ENCODE results near the gene CBFB. TPM values are rescaled to one million over a fixed set of nuclear protein-coding genes. Genes with fewer than 3 reads are reported as not detected.

The CBFB gene
- polyA plus RNA-seq, 1 donor from 2014 or later = 32.6 TPM

- no peaks in the 10 kb centered on the region for H3K9me2 ChIP-seq (ENCODE audit: insufficient read depth, low read length)
- no peaks in the 10 kb centered on the region for H3F3A ChIP-seq (ENCODE audit: insufficient read depth, low read length, poor library complexity, severe bottlenecking)
- no peaks in the 10 kb centered on the region for H4K20me1 ChIP-seq (ENCODE audit: insufficient read depth)
- H3K9ac ChIP-seq (ENCODE audit: low read length) = no peak overlapping the region
- H3K9me3 ChIP-seq (ENCODE audit: low read length) = no peaks in the 10 kb centered on the region
- H3K36me3 ChIP-seq (ENCODE audit: insufficient read depth, low read length) = no peaks in the 10 kb centered on the region
- no peaks in the 10 kb centered on the region for H3K27me3 ChIP-seq (ENCODE audit: insufficient read depth, low read depth, low read length)
- H3K27ac ChIP-seq (ENCODE audit: low read length) = no peak overlapping the region
- H2AFZ ChIP-seq (ENCODE audit: low read depth, low read length) = no peak overlapping the region
- no peak overlapping the region for H3K4me3 ChIP-seq (ENCODE audit: low read length)
- no peak for TF ChIP-seq REST (IDR thresholded peaks at IDR 0.05; ENCODE audit: borderline replicate concordance)
- TF ChIP-seq POLR2AphosphoS5 (IDR thresholded peaks at IDR 0.05) = no peak
- no peak for TF ChIP-seq MXI1 (conservative IDR thresholded peaks at IDR 0.05; ENCODE audit: poor library complexity, severe bottlenecking)
- TF ChIP-seq CTCF (IDR thresholded peaks at IDR 0.05; ENCODE audit: poor library complexity, severe bottlenecking) = no peak
- TF ChIP-seq EP300 (conservative IDR thresholded peaks at IDR 0.05; ENCODE audit: poor library complexity, severe bottlenecking) = no peak
- TF ChIP-seq EZH2 (IDR thresholded peaks at IDR 0.05; ENCODE audit: borderline replicate concordance, insufficient read depth, low read length, poor library complexity, severe bottlenecking) = no peak
- TF ChIP-seq TAF1 (IDR thresholded peaks at IDR 0.05; ENCODE audit: low read depth) = no peak
- TF ChIP-seq SMC3 (conservative IDR thresholded peaks at IDR 0.05; ENCODE audit: poor library complexity) = no peak
- TF ChIP-seq RAD21 (conservative IDR thresholded peaks at IDR 0.05) = no peak
- peaks cover 24% of the 10 kb centered on the region for H3K79me2 ChIP-seq (replicated peaks; ENCODE audit: insufficient read depth, low read length)
- no peak overlapping the region for H3K4me2 ChIP-seq (ENCODE audit: low read length)
Observed at GRCh38 chr16:67036323-67036741, 7.4 kb downstream of the CBFB start.

- H3K4me2 ChIP-seq (ENCODE audit: low read length) = no peak overlapping the region
- no peaks in the 10 kb centered on the region for H3K36me3 ChIP-seq (ENCODE audit: insufficient read depth, low read length)
- H3K9me3 ChIP-seq (ENCODE audit: low read length) = no peaks in the 10 kb centered on the region
- H3K79me2 ChIP-seq (replicated peaks; ENCODE audit: insufficient read depth, low read length) = peaks cover 16% of the 10 kb centered on the region
- H3K9me2 ChIP-seq (ENCODE audit: insufficient read depth, low read length) = no peaks in the 10 kb centered on the region
- no peaks in the 10 kb centered on the region for H3F3A ChIP-seq (ENCODE audit: insufficient read depth, low read length, poor library complexity, severe bottlenecking)
- no peak overlapping the region for H3K9ac ChIP-seq (ENCODE audit: low read length)
- no peaks in the 10 kb centered on the region for H3K27me3 ChIP-seq (ENCODE audit: insufficient read depth, low read depth, low read length)
- no peaks in the 10 kb centered on the region for H4K20me1 ChIP-seq (ENCODE audit: insufficient read depth)
- TF ChIP-seq POLR2AphosphoS5 (IDR thresholded peaks at IDR 0.05) = no peak
- no peak for TF ChIP-seq RAD21 (conservative IDR thresholded peaks at IDR 0.05)
- TF ChIP-seq EZH2 (IDR thresholded peaks at IDR 0.05; ENCODE audit: borderline replicate concordance, insufficient read depth, low read length, poor library complexity, severe bottlenecking) = no peak
- TF ChIP-seq SMC3 (conservative IDR thresholded peaks at IDR 0.05; ENCODE audit: poor library complexity) = no peak
- TF ChIP-seq EP300 (conservative IDR thresholded peaks at IDR 0.05; ENCODE audit: poor library complexity, severe bottlenecking) = no peak
- no peak for TF ChIP-seq CTCF (IDR thresholded peaks at IDR 0.05; ENCODE audit: poor library complexity, severe bottlenecking)
- TF ChIP-seq REST (IDR thresholded peaks at IDR 0.05; ENCODE audit: borderline replicate concordance) = no peak
- TF ChIP-seq TAF1 (IDR thresholded peaks at IDR 0.05; ENCODE audit: low read depth) = no peak
- TF ChIP-seq MXI1 (conservative IDR thresholded peaks at IDR 0.05; ENCODE audit: poor library complexity, severe bottlenecking) = no peak
- no peak overlapping the region for H3K4me3 ChIP-seq (ENCODE audit: low read length)
- H2AFZ ChIP-seq (ENCODE audit: low read depth, low read length) = no peak overlapping the region
- H3K27ac ChIP-seq (ENCODE audit: low read length) = no peak overlapping the region
Observed at GRCh38 chr16:67039260-67040020, 10.5 kb downstream of the CBFB start.
